Cerebellar cortex (tissue), 1 donor: ENCODE results near the gene HOXB7.
A peak's percentile ranks its signal among the peaks of the same experiment; 100 is the strongest.

Experiments used
- DNase-seq: peaks from one replicate; pipeline ENCODE4 v3.0.0-alpha.2; 2015; ENCODE audit warnings: low spot score

Gene HOXB7

DNA sequence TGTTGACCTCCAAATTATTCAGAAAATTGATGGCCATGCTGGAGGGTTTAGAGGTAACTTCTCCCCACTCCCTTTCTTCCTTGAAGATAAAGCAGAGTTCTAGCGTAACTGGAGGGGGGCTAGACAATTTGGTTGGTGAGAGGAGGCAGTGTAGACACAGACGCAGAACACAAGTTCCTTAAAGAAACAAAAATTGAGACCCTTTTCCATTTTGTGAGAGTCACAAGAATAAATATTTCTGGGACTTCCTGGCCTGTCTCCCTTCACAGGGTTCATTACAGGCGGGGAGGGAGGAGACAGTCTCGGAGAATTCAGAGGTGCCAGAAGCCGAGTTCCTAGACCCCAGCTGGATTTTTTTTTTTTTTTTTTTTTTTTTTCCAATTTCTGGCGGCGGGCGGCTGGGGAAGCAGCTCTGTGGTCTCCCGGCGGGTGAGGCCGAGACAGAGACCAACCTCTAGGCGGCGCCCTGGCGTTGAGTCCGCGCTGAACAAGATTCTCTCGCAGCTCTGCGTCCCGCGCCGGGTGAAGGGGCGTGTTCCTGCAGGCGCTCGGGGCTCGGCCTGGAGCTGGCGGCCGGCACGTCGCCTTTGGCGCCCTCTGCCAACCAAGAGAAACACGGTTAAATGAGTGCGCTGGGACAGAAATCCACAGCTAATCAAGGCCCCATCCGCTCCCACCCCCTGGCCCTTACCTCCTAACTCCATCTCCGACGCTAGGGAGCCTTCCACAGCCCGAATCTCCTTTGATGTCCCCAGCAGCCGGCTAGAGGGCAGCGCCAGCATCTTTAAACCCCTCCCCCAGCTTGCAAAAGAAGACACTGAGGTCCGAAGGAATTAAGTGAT lies 25.6 kb upstream of the HOXB7 start:
- DNase-seq: peak; percentile 77

DNA sequence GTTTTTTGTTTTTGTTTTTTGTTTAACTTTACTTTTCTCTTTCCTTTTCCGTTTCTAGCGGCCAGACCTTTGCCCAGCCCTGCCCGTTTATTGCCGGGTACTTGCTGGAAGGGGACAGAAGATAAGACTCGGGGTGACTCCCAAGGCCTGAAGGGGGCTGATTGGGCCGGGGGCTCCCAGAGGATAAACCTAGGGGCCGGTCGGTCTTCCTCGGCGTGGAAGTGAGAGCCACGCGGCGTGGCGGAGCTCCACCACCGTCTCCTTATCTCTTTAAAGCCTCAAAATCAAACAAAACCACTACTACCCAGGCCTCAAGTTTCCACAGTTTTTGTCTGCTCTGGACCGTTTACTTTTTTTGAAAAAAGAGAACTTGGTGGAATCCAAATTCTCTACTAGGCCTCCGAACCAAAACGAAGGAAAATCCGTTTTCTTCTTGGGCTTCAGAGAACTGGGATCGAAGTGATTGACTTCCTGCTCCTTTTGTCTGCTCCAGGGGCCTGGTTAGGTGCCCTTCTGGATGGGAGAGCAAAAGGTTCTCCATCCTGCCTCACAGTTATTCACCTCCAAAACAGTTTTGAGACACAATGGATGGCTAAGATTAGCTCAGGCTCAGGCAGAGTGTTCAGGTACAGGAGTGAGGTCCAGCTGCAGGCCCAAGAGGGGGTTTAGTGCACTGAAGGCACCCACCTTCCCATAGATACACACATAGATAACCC lies 23.8 kb upstream of the HOXB7 start:
- DNase-seq: no peak

DNA sequence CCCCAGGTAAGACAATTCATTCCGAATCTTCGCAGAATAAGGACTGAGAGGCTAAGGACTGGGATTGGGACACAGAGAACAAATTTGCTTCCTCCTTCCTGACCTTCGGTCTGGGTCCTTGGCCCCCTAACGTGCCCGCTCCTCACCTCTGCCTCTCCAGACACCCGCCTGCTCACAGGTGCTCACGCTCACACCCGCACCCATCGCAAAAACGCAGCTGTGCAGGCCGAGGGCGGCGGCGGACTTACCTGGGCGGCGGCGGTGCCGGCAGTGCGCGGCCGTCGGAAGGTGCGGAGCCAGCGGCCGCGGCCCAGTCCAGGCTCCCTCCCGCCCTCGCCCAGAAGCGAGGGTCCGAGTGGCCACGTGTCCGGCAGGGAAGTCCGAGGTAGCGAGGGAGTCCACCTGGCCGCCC lies 22.5 kb upstream of the HOXB7 start:
- no peak for DNase-seq

DNA sequence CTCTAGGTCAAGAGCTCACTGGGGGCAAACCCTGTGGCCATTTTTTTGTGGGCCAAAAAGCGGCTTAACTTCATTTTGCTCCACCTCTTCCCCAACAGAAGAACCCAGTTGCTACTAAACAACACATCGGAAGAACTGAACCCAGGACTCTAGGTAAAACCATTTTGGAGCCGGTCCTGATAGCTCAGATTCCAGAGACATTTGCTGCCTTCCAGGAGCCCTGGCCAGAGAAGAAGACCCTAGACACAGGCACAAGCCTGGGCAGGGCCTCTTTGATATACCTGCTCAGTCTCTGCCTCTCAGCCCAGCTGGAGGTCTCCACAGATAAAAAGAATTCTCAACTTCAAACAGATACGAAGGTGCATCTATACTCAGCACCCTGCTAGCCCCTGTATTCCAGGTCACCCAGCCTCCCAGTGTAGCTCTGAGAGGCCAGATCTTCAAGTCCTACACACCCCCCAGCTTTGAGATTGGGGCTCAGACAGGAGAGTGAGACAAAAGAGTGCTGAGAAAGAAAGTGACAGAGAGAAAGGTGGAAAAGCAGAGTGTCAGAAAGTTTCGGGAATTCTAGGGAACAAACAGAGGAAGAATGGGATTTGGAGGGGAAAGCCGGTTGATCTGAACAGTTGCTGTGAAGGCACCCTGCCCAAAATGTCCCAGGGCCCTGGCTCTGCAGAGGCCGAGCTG lies 21.9 kb upstream of the HOXB7 start:
- no peak for DNase-seq

DNA sequence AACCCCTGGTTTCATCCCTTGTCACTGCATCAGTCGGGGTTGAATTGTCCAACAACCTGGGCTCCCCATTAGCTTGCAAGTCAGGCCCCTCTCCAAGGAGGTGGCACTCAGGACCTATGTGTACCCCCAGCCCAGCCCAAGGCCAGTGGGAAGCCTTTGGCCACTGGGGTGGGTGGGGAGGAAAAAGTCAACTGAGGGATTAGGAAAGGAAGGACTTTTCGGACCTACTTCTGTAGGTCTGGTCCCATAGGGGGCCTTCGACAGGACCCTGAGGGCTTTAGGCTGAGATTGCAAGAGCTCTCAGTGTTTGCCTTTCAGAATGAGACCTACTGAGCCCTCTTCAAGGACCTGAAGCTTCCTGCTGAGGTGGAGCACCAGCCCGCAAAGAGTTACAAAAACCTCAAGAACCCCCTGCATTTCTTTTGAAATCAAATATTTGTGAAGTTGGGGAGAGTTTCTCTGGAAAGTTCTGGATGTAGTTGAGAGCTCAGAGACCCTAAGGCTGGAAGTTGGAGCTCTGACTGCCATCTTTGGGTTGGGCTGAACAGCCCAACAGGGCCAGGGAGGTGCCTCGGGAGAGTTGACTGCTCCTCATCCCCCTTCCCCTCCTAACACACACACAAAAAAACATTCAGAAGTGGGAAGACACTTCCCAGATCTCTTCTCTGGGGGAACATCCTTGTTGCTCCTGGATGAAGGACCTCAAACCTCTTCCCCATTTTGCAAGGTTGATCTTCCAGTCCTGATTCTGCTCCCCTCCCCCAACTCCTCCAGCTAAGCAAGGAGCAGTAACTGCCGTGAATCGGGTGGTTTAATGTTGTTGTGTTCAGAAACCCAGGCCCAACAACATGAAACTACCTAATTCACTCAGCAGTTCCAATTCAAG lies 21.1 kb upstream of the HOXB7 start:
- DNase-seq: no peak

DNA sequence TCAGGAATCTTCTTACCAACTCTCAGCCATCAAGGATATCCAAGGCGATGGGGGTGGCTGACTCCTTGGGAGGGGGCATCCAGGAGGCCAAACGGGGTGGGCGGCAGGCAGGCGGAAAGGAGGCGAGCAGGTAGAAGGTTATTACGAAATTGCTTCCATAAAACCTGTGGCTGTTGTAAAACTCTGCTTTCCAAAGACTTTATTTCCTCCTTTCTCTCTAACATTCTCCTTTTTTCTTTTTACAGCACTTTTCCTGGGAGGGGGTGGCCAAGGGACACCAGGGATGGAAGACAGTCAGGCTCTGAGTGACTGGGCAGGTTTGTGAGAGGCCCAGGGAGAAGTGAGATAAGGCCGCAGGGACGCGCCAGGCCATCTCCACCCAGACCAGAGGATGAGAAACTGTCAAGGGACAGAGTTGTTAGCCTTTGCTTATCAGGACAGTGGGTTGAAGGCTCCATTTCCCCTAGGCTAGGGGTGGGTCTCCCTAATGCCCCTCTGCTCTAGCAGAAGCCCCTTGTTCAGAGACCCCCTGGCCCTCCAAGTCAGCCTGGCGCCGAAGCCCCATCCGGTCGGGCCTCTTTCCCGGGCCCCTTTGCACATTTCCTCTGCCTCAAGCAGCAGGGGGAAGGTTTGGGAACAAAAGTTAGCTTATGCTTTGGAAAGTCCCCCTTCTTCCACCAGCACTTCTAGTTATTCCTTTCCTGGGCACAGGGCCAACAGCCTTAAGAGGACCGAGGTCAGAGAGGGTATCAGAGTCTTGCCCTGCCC lies 20.3 kb upstream of the HOXB7 start:
- DNase-seq: no peak

DNA sequence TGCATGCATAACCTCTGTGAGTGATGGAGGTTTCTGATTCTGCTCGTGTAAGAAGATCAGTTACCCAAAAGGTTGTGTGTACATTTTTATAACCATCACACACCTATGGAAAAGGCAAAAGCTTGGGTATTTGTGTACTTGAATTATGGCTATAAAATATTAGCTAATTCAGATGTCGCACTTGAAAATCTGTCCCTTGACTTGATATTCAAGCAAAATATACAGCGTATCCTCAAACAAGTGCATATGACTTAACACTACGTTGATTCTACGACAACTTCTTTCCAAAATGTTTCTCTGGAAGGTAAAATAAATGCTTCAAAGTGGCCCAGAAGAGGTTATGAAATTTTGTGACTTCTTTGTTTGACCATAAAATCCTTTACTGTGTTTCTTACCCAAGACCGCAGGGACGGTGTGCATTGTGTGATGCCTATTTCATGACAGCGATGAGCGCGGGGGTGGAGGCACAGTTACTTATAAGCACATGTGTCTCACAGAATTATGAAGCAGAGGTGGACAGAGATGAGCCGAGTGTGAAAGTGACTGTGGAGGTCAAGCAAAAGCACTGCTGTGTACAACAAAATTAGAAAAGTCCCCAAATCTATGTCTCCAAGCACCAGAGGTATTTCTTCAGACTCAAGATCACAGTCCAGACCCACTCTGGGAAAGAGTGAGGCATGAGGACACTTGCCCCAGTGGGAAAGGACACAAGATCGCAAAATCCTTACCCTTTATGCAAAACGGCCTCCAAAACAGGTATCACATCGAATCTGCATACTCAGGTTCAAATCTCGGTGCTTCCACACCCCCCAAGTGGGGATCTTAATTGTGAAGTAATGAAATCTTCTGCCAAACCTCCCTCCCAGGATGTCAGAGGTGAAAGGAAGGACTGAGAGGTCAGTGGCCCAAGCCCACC lies 19.4 kb upstream of the HOXB7 start:
- DNase-seq: no peak

DNA sequence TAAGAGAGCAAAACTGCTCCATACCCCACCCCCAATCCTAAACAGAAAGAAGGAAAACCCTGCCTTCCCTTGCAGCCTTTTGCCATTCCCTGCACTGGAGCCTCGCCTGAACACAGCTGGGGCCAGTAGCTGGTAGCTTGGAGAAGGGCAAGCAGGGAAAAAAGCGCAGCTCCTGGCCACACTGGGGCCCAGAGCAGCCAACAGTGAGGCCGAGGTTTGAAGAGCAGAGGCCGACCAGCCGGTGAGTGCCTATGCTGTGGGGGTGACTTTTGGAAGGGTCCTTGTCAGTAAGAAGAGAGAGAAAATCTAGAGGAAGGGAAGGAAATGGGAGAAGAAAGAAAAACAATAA lies 18.6 kb upstream of the HOXB7 start:
- DNase-seq: no peak

DNA sequence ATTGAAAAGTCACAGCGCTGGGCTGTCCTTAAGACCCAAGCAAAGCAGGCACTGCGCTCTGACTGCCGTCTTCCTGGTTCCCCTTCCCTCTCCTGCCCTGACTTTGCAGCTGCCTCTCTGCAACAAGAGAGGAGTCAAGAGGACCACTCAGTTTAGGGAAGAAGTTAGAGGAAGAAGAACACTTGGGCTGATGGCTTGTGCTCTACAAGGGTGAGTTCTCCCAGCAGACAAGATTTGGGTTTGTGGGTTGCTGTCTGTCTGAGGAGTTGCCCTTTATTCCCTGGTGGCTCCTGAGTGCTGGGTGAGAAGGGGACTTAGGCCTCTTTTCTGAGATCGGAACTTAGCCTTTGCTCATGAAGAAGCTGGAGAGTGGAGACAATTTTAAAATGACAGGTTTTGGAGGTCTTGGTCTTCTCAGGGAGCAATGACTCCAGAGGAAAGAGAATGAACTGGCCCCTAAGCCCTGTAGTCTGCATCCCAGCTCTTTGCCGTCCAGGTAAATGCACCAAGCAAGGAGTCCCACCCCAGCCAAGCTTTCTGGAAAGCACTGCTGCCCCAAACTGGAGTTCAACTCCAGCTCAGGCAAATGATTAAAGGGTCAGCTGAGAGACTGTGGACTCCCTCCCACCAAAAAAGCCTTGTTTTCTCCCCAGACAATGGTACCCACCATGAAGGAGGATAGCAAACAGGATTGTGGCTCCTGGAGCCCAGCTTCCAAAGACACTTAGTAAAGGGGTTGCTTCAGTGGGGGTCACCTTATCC lies 18.0 kb upstream of the HOXB7 start:
- no peak for DNase-seq

DNA sequence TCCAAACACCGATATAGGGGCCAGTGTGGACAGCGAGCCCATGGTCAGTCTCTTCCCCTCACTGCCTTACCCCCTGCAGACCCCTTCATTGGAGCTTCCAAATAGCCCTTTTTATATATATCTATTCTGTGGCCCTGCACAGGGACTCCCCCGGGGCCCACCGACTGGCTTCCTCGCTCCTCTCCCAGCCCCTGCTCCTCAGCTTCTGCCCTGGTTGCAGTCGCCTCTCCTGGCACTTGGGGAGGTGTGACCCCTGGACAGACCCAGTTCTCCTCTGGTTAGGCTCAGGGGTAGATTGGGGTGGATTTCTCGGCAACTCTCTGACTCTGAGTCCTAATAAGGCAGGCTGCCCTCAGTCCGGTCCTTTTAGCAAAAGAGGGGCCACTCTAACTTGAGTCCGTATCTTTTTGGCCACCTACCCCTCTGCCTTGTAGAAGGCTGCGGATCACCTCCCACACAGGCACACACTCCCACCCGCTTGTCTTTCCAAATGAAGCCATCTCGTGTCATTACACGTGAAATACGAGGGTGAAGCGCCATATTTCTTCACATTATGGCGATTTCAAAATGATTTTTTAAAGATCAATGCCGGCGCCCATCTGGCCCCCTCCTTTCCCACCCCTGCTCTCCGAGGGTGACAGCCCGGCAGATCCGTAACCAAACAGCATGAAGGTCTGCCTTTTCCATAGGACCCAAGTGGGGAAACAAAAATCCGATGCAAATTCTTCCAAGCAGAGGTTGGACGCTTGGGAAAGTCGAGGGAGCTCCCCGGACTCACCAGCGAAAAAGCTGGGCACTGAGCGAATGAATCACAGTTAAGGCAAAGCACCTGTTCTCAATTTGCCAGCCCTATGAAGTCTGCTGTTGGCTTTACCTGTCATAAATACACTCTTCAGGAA lies 17.1 kb upstream of the HOXB7 start:
- DNase-seq: no peak

DNA sequence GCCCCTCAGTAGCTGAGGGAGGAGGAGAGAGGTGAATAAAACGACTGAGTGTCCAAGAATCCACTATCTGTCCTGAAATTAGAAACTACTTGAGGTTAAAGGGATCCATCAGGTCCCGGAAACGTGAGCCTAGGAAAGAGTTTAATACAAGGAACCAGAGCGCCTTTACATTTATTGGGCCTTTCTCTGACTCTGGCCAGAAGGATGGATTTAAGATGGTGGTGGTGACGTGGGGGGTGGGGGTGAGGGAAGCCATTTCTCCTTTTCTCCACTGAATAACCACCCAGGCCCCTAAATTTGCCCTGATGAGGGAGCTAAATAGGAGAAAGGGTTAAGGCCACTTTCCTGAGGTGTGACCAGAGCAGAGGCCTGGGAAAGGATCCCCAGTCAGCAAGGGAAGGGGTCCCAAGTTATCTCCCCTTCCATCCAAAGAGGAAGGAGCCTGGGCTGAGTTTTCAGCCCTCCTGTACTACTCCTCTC lies 16.3 kb upstream of the HOXB7 start:
- no peak for DNase-seq

DNA sequence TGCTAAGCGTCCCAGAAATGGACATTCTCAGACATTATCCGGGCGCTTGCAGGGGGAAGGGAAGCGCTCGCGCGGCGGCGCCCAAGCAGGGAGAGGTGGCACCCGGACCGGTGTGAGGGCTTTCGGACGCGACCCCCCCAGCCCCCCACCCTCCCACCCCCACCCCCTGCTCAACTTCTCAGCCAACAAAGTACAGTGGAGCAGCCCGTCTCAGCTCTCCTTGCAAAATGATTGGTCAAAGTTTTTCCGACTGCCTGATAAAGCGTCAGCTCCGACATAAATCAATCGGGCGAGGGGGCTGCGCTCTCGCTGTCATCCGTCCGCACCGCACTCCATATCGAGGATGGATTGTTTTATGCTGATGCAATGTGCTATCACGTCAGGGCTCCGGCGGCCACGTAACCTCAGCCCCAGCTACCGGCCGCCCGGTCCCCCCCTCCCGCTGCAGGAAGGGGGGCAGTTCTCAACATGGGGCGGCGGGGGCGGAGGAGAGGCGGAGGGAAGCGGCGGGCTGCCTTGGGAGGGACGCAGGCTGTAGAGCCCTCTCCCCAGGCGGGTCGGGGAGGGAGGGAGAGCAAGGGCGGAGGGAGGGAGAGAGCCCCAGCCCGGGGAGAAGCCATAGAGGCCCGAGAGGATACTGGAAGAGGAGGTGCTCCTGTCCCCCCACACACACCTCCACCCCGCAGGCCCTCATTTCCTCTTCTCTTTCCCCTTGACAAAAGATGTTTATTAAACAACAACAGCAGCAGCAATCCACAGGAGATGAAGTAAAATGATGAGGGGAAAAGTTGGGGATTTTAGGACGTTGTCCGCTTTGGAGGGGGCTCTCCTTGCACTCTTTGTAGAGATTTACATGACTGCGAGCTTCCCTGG lies 15.7 kb upstream of the HOXB7 start, which contains the start of gene HOXB9:
Gene HOXB9, minus strand, starts transcription at position 114 of the 873 bp plus-strand sequence. Its CDS starts 89 bp downstream, at position 25.
- no peak for DNase-seq

DNA sequence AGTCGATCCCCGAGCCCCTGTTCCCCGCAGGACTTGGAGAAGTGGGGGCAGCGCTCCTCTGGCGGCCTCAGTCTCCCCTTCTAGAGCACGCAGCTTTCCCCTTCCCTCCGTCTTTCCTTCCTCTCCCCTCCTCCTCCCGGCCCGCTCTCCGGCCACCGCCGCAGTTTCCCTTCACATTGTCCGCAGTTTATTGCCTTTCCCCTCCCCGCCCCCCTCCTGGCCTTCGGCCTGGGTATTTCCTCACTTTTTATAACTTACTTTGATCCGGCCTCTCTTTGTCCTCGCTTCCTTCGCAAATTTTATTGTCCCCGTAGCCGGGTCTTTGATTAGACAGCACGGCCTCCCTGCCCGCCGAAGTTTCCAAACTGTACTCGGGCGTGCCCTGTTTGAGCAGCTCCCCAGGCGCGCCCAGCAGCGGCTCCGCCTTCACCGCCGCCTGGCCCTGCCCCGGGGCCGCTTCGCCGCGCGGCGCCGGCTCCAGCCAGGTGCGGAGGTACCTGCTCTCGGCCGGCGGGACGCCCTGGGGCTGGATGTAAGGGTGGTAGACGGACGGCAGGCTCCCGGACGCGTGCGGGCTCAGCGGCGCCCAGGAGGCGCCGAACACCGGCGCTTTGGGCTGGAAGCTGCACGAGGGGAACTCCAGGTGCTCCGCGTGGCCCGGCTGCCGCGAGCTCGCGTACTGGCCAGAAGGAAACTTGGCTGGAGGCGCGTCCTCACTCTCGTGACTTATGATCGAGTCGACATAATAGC lies 14.9 kb upstream of the HOXB7 start:
- no peak for DNase-seq

DNA sequence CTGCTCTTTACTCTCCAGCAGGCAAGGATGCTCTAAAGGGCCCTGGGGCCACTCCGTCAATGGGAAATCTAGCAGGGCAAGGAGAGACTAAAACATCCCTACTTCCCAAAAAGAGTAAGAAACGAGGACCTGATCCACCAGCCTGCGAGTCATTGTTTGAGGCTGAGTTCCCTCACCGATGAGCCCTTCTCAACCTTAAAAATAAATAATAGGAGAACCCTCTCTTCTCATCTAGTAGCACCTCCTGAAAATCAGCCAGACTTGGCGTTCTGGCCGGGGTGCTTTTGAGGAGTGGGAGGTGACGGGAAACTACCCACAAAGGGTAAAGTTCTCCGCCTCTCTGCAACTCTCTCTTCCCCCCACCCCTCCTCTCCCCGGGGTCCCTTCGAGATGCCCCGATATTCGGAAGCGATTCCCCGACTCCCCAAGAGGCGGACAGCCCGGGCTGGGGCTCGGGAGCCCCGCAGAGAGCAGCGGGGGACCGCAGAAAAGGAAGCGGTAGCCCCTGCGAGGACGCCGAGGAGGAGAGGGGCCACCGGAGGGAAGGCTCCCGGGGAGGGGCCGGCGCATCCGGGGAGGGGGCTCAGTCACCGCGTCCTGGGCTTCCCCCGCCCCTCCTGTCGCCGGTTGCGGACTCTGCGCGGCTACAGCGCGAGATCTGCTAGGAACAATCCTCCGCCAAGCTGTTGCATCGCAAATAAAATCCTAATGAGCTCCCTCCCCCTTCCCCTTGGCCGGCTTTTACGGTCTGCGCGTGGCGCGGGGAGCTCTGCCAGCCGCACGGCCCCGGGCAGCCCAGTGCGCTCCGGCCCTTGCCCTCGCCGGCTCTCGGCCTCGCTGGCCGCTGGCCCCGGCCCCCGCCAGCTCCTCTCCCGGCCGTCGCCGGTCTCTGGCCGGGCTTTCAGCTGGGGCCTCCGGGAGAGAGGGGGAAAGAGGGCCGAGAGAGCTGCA lies 14.0 kb upstream of the HOXB7 start:
- no peak for DNase-seq

DNA sequence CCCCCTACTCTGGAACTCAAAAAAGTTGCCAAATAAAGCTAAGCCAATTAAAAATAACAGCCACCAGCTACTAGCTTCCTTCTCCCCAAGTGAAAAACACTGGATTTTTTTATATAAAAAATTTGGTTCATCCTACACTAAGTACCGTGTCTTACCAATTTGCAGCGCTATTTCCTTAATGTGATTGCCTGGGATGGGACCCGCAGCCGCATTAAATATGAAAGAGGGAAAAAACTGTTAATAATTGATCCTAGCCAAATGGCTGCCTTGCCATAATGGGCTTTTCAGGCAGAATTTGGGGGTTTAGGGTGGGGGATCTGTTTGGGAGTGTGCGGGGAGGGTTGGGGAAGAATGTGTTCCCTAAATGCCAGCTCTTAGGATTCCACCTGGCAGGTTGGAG lies 13.3 kb upstream of the HOXB7 start:
- DNase-seq: no peak
